Keratinocyte (primary cell): Measurements from ENCODE around the gene RNF150. TPM values are rescaled to one million over a fixed set of nuclear protein-coding genes. Genes with fewer than 3 reads are reported as not detected.

Experiments
- DNase-seq: peaks from one replicate; pipeline ENCODE4 v3.0.0-alpha.2; 2011; ENCODE audit warnings: low read depth, missing footprints, low spot score
- FAIRE-seq: peaks from 2 replicates; lab custom pipeline; 2011; peaks lifted over from hg19 to GRCh38; lab: Jason Lieb, UNC
- H2AFZ ChIP-seq: 2 replicates; pipeline ENCODE4 v1.6.0; 2012; ENCODE audit warnings: low read length, control low read depth, inconsistent platforms; ENCODE audit not compliant: control insufficient read depth
- H3K27ac ChIP-seq: 2 replicates; pipeline ENCODE4 v1.5.1; 2011; ENCODE audit warnings: low read length; ENCODE audit not compliant: control insufficient read depth, insufficient read depth
- H3K27me3 ChIP-seq: 3 replicates; pipeline ENCODE4 v1.6.0; 2011; ENCODE audit warnings: low read length; ENCODE audit not compliant: control insufficient read depth, insufficient read depth; ENCODE audit errors: extremely low read depth
- H3K36me3 ChIP-seq, 2 experiments: 2 replicates in 1 of 2; 3 replicates in 1 of 2; pipeline ENCODE4 v1.5.1; 2011; ENCODE audit warnings: low read length in 2 of 2, mild to moderate bottlenecking in 1 of 2; ENCODE audit not compliant: control insufficient read depth in 2 of 2, insufficient read depth in 2 of 2; ENCODE audit errors: extremely low read depth in 1 of 2
- H3K4me1 ChIP-seq: 3 replicates; pipeline ENCODE4 v1.5.1; 2011; ENCODE audit warnings: low read length; ENCODE audit not compliant: control insufficient read depth, insufficient read depth; ENCODE audit errors: extremely low read depth
- H3K4me2 ChIP-seq: 3 replicates; pipeline ENCODE4 v1.6.0; 2011; ENCODE audit warnings: low read depth, low read length; ENCODE audit not compliant: control insufficient read depth, insufficient read depth; ENCODE audit errors: extremely low read depth
- H3K4me3 ChIP-seq, 3 experiments: fragments of 200-600 bp in 1 of 3; sonication (generic) in 1 of 3; 2 replicates in 2 of 3; 3 replicates in 1 of 3; pipeline ENCODE4 v1.5.1; 2011 to 2016; ENCODE audit warnings: low read length in 3 of 3, mild to moderate bottlenecking in 3 of 3, control low read depth in 2 of 3, inconsistent platforms in 1 of 3, low read depth in 1 of 3, mixed read lengths in 1 of 3, mixed run types in 1 of 3, moderate library complexity in 1 of 3; ENCODE audit not compliant: control insufficient read depth in 2 of 3, insufficient read depth in 2 of 3; ENCODE audit errors: extremely low read depth in 1 of 3
- H3K79me2 ChIP-seq: 2 replicates; pipeline ENCODE4 v1.6.0; 2012; ENCODE audit warnings: low read length; ENCODE audit not compliant: control insufficient read depth, insufficient read depth
- H3K9ac ChIP-seq: 3 replicates; pipeline ENCODE4 v1.6.0; 2011; ENCODE audit warnings: low read length; ENCODE audit not compliant: control insufficient read depth, insufficient read depth; ENCODE audit errors: extremely low read depth
- H3K9me1 ChIP-seq: 3 replicates; pipeline ENCODE4 v1.6.0; 2011; ENCODE audit warnings: low read length; ENCODE audit not compliant: control insufficient read depth, insufficient read depth; ENCODE audit errors: extremely low read depth
- H3K9me3 ChIP-seq: 2 replicates; pipeline ENCODE4 v1.5.1; 2012; ENCODE audit warnings: low read depth, low read length; ENCODE audit not compliant: control insufficient read depth
- H4K20me1 ChIP-seq: 3 replicates; pipeline ENCODE4 v1.6.0; 2011; ENCODE audit warnings: low read length; ENCODE audit not compliant: control insufficient read depth, insufficient read depth; ENCODE audit errors: extremely low read depth
- EZH2 ChIP-seq: IDR thresholded peaks from one replicate; pipeline ENCODE4 v1.6.1; 2012; ENCODE audit warnings: inconsistent platforms, mild to moderate bottlenecking, low read length, moderate library complexity
- dilution Hi-C: fragments of 300-500 bp; cut with MboI; formaldehyde crosslinking; loops from one replicate; pipeline ENCODE4 v1.7.0; 2020; ENCODE audit warnings: low sequenced_read_pairs; ENCODE audit not compliant: extremely low pct_ligation_motif_present
- polyA plus RNA-seq, 5 experiments: library from polyadenylated mRNA; depleted of rRNA in 3 of 5; stranded (reverse) in 3 of 5; stranded (forward) in 1 of 5; unstranded in 1 of 5; fragments of >200 nt; gene quantifications; 1 replicate in 1 of 5; 2 replicates in 3 of 5; 3 replicates in 1 of 5; pipeline versions ENCODE4 v1.2.1 to v1.2.3, GENCODE V29; 2011 to 2012; ENCODE audit warnings: missing spikeins in 2 of 5, low read depth in 1 of 5, low replicate concordance in 1 of 5
- TF ChIP-seq, protein P1 (sequence below), 3 experiments: IDR thresholded peaks in 1 of 3; conservative IDR thresholded peaks in 1 of 3; optimal IDR thresholded peaks in 1 of 3; 2 replicates in 2 of 3; 3 replicates in 1 of 3; pipeline versions ENCODE3 to v1.5.1; 2011; ENCODE audit warnings: low read length in 3 of 3, mild to moderate bottlenecking in 3 of 3, moderate library complexity in 2 of 3, control low read depth in 1 of 3, inconsistent platforms in 1 of 3; ENCODE audit not compliant: insufficient read depth in 2 of 3; ENCODE audit errors: extremely low read depth in 1 of 3

Gene RNF150
- polyA plus RNA-seq, 1 donor (not counting 4 experiments of a cell fraction or from before 2014, with no cell fraction given), result 0.18 TPM

DNA sequence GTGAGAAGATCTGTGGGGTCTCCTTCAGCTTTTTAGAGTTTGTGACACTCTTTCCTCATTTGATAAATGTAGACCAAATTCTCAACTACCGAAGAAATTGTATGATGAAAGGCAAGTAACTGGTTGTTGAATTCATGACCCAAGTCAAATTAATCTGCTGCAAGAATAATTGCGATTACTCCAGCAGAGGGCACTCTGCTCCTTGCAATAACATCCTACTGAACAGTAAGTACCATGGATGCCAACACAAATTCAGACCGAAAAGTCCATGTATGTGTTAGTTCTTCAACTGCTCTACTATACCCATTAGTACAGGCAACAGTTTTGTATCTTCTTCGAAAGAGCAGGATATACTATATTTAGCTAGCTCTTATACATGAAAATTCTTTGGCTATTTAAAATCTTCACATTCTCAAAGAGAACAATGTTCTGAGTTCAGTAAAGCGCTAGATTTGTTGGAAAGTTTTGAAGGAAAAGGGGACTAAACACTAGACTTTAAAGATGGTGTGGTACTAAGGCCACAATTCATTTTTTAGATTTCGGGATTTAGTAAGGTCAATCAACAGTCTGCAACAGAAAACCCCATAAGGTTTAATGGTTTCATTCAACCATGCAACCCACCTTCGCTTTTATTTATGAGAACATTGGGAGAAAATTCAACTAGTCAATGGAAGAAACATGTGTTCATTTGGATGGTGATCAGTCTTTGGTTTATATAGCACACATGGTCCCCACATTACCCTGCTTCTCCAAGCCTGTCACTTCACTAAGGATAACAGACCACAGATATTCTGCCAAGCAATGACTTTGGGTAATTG, 271.7 kb downstream of the RNF150 start:
- Histone ChIP-seq H3K9me3 (no peaks in the 10 kb centered on the region), H3K9ac (no peak overlapping the region), H3K36me3 (no peaks in the 10 kb centered on the region), H3K27ac (no peak overlapping the region), H2AFZ (no peak overlapping the region), H3K4me2 (no peak overlapping the region), H3K9me1 (no peaks in the 10 kb centered on the region), H3K79me2 (no peaks in the 10 kb centered on the region), H3K4me1 (peaks cover 10% of the 10 kb centered on the region), H4K20me1 (no peaks in the 10 kb centered on the region), H3K4me3 (no peak overlapping the region), H3K27me3 (no peaks in the 10 kb centered on the region)
- TF ChIP-seq, protein P1, sequence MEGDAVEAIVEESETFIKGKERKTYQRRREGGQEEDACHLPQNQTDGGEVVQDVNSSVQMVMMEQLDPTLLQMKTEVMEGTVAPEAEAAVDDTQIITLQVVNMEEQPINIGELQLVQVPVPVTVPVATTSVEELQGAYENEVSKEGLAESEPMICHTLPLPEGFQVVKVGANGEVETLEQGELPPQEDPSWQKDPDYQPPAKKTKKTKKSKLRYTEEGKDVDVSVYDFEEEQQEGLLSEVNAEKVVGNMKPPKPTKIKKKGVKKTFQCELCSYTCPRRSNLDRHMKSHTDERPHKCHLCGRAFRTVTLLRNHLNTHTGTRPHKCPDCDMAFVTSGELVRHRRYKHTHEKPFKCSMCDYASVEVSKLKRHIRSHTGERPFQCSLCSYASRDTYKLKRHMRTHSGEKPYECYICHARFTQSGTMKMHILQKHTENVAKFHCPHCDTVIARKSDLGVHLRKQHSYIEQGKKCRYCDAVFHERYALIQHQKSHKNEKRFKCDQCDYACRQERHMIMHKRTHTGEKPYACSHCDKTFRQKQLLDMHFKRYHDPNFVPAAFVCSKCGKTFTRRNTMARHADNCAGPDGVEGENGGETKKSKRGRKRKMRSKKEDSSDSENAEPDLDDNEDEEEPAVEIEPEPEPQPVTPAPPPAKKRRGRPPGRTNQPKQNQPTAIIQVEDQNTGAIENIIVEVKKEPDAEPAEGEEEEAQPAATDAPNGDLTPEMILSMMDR (optimal IDR thresholded peaks at IDR 0.05 in 1 of 3, IDR thresholded peaks at IDR 0.05 in 1 of 3, conservative IDR thresholded peaks at IDR 0.05 in 1 of 3; ENCODE audit: extremely low read depth in 1 of 3, insufficient read depth in 2 of 3, low read length in 3 of 3), result peak; percentile 59 to 73 (median 65)
- no peak for TF ChIP-seq EZH2
- peak; percentile 62 for DNase-seq
- dilution Hi-C loops, result no loop called here
- FAIRE-seq, result peak; percentile 86

DNA sequence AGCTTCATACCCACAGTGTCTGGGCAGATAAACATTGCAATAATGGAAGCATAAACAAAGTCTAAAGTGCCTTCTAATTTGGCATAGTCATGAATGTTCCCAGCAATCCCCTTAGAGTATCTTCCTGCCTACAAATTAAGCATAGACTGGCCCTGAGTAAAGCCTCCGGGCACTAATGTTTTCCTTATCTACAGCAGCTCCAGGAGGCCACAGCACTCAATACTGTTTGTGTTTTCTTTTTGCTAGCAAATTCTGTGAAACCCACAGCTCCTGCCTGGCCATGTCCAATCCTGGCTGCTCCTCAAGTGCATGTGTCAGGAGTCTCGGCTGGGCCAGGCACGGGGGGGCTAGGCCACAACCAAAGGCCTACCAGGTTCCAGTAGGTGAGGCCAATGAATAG, 274.4 kb downstream of the RNF150 start:
- no peak overlapping the region for H2AFZ ChIP-seq
- dilution Hi-C loops, result no loop called here
- no peak overlapping the region for H3K27ac ChIP-seq
- H3K27me3 ChIP-seq, result no peaks in the 10 kb centered on the region
- TF ChIP-seq EZH2, result no peak
- TF ChIP-seq, protein P1 (optimal IDR thresholded peaks at IDR 0.05 in 1 of 3, IDR thresholded peaks at IDR 0.05 in 1 of 3, conservative IDR thresholded peaks at IDR 0.05 in 1 of 3; ENCODE audit: extremely low read depth in 1 of 3, insufficient read depth in 2 of 3, low read length in 3 of 3), result no peak
- DNase-seq (no peak), FAIRE-seq (no peak)
- no peaks in the 10 kb centered on the region for H3K79me2 ChIP-seq
- no peaks in the 10 kb centered on the region for H4K20me1 ChIP-seq
- no peak overlapping the region for H3K4me3 ChIP-seq
- H3K4me1 ChIP-seq, result peaks cover 25% of the 10 kb centered on the region
- H3K4me2 ChIP-seq, result no peak overlapping the region
- no peaks in the 10 kb centered on the region for H3K9me1 ChIP-seq
- H3K9ac ChIP-seq, result no peak overlapping the region
- no peaks in the 10 kb centered on the region for H3K36me3 ChIP-seq
- no peaks in the 10 kb centered on the region for H3K9me3 ChIP-seq
